NCI-H1694 treated with DMSO at 0.1 percent for 48 hours (cell line): ENCODE results near the gene DNPH1.

Experiments used
- DNase-seq: peaks from one replicate; lab custom pipeline; 2025; lab: John Stamatoyannopoulos, UW

DNPH1 gene

DNA sequence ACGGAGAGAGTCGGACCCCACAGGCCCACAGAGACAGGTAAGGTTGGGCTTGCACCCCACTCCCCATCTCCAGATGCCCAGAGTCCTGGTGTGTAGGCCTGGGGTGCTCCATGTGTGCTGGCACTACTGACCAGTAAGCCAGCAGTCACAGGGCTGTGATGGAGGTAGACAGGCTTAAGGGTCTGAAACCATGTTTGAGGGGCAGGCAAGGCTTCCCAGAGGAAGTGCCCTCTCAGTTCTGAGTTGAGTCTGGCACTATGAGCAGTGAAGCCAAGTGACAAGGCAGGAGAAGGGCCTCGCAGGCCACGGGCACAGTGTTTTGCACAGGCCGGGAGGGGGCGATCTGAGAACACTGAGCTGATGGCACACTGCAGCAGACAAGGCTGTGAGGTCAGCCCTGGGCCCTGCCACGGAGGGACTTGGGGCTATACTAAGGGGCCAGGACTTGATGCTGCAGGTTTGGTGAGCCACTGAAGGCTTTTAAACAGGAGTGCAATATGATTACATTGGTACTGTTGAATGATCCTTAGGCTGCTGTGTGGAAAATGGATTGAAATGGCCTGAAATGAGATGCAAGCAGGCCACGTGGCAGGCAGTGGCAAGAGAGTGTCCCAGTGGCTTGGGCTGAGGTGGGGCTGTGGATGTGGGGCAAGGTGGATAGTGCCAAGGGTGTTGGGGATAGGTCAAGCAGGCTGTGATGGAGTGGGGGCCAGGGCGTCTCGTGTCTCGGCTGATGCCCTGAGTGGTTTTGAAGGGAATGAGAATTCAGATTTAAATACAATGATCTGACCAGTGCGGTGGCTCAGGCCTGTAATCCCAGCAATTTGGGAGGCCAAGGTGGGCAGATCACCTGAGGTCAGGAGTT lies 34.3 kb upstream of the DNPH1 start:
- DNase-seq, result peak; percentile 31

DNA sequence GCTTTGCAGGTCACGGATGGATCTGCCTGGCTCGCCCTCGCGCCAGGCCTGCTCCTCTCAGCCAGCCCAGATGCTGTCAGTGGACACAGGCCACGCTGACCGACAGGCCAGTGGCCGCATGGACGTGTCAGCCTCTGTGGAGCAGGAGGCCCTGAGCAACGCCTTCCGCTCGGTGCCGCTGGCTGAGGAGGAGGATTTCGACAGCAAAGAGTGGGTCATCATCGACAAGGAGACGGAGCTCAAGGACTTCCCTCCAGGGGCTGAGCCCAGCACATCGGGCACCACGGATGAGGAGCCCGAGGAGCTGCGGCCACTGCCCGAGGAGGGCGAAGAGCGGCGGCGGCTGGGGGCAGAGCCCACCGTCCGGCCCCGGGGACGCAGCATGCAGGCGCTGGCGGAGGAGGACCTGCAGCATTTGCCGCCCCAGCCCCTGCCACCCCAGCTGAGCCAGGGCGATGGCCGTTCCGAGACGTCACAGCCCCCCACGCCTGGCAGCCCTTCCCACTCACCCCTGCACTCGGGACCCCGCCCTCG lies 33.6 kb upstream of the DNPH1 start:
- DNase-seq, result no peak

DNA sequence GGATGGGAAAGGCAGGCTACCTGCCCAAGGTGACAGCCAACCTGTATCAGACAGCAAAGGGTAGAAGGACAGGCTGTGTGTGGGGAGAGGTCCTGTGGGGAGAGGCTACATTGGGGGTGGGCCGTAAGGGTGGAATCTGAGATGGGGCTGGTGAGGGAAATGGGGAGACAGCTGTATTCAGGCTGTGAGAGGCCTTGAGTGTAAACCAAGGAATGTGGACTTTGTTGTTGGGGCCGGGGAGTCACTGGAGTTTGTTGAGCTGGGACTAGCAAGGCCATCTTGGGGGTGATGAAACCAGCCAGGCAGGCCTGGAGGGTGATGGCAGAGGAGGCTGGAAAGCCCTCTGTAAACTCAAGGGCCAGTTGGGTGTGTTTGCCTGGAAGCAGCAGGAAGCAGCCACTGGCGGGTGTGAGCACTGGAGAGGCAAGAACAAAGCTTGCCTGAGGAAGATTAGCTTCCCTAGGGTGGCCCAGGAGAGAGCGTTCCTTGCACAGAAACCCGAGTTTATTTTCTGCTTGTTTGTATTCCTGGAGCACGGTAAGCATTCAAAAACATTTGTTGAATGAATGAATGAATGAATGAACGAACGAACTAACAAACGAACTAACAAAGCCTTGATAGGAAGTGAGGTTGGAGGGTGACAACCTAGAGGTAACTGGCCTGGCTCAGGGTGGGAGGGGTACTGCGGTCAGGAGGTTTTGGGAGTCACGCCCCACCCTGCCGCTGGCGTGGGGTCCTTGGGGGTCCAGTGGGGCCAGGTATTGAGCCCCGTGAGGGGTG lies 32.9 kb upstream of the DNPH1 start:
- DNase-seq, result no peak

DNA sequence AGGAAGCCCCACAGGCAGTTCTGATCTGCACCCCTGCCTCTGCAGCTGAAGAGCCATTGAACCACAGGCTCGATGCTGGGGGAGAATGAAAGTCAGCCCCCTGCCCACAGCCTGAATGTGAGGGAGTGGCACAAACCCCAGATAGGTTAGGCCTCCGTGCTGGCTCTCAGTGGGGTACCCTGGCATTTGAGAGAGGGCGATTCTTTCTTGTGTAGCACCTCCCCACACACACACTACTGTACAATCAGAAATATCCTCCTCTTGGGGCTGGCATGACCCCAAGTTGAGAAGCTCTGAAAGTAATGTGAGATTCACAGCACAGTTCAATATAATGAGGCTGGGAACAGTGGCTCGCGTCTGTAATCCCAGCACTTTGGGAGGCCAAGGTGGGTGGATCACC lies 31.9 kb upstream of the DNPH1 start:
- no peak for DNase-seq

DNA sequence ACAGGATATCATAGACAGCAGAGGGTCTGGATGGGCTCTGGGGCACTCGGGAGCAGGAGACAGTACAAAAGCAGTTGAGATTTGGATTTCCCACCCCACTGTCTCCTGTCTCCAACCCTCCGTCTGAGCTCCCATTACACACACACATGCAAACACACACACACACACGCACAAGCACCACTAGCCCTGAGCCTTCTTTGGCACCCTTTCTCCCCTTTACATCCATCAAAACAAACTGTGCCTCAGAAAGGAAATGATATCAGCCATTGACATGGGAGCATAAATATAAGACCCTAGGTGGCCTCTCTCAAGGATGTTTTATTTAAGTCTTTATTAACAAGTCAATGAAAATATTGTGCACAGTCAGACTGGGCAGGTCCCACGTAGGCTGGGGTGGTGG lies 31.5 kb upstream of the DNPH1 start:
- no peak for DNase-seq

DNA sequence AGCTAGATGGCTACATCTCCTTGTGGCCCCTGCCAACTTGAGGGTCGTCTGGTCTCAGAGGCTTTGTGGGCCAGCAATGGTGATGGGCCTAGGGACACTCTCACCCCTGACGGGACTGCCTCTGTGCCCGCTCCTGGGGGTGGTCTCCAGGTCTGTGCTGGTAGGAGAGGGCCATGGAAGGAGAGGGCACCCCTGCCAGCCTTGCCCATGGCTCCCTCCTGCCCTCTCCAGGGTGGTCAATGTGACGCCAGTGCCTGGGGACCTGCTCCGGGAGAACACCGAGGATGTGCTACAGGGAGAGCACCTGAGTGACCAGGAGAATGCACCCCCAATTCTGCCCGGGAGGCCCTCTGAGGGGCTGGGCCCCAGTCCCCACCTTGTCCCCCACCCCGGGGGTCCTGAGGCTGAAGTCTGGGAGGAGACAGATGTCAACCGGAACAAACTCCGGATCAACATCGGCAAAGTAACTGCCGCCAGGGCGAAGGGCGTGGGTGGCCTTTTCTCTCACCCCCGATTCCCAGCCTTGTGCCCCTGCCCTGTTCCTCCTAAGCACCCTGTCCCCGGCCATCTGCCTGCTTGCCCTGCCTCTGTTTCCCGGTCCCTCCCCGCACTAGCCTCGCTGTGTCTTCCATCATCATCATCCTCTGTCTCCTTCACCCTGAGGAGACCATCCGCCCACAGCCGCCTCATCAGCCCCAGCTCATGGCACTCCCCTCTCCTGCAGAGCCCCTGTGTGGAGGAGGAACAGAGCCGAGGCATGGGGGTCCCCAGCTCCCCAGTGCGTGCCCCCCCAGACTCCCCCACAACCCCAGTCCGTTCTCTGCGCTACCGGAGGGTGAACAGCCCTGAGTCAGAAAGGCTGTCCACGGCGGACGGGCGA lies 29.8 kb upstream of the DNPH1 start:
- DNase-seq, result no peak

DNA sequence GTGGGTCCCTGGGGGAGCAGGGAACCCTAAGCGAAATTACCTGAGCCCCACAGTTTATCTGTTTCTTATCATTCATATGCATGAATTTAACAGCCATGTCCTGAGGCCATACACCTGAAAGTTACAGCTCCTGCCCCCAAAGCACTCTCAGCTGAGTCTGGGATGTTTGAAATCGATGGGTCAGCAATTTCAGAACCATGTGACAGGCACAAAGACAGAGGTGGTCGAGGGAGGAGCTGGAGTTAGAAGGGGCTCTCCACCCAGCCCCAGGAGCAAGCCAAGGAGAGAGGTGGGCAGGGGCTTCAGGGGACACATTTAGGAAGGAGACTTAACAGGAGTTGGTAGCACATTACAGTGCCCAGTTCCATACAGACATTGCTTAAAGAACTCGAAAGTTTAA lies 28.9 kb upstream of the DNPH1 start:
- DNase-seq, result no peak

DNA sequence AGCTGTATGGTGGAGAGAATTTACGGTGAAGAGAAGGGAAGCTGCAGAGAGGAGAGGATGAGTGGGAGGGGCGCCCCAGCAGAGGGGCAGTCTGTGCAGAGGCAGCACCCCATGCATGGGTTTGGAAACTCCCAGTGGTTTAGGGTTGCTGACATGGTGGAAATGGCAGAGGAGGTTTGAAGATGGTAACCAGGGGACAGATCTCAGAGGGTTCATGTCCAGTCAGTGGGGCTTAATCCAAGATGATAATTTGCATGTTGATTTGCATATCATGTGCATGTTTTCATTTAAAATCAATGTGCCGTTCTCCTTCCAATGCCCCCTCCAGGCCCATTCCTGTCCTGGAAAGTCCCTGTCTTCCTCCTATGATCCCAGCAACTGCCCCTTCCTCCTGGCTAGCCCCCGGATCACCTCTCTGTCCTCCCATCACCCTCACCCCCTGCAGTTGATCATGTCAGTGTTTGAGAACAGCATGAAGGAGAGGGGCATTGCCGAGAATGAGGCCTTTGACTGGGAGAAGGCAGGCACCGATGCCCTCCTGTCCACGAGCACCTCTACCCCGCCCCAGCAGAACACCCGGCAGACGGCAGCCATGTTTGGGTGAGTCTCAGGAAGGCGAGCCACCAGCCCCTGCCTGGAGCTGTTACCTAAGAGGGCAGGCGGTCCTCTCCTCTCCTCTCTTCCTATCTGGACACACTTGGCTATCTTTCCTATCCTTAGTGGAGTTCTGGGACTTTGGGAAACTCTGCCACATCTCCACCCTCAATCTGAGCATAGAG lies 28.3 kb upstream of the DNPH1 start:
- no peak for DNase-seq

DNA sequence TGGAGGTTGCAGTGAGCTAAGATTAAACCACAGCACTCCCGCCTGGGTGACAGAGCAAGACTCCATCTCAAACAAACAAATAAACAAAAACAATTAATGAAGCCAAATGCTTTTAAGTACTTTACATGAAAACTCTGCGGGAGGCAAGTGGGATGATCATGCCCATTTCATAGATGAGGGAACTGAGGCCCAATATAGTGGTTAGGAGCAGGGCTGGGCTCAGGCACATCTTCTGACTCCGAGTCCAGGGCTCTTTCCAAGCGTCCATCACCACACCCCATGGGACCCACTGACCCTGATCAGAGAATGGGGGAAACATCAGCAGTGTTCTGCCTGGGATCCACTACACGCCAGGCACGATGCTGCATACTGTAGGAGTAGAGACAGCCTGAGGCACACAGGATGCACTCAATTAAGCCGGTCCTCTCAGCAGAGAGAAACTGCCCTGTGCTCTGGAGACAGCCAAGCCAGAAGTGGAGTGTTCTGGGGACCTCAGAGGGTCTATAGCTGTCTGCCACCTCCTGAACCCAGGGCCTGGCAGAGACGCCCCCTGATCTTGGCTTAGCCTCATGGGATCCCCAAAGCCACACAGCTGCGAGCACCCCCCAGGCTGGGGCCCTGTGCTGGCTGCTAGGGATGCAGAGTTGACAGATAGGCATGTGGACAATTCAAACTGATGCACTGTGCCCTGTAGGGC lies 27.5 kb upstream of the DNPH1 start:
- DNase-seq, result no peak

DNA sequence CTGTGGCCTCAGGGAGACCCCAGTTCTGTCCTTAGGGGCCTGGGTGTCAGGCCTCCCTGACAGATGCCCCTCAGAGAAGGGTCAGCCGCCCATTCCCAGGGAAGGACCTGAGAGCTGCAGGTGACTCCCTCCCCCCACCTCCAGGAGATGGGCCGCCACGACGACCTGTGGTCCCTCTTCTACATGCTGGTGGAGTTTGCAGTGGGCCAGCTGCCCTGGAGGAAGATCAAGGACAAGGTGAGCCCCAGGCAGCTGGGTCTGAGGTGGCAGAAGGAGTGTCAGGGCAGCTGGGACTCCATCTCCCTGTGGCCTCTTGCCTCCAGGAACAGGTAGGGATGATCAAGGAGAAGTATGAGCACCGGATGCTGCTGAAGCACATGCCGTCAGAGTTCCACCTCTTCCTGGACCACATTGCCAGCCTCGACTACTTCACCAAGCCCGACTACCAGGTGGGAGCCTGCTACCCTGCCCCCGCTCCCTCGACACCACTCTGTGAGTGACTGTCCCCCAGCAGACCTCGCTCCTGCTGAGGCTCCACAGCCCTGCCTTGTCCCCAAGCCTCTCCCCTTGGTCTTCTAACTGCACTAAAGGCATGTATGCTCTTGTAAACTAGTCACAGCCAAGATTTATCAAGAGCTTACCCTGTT lies 26.2 kb upstream of the DNPH1 start:
- DNase-seq, result no peak

DNA sequence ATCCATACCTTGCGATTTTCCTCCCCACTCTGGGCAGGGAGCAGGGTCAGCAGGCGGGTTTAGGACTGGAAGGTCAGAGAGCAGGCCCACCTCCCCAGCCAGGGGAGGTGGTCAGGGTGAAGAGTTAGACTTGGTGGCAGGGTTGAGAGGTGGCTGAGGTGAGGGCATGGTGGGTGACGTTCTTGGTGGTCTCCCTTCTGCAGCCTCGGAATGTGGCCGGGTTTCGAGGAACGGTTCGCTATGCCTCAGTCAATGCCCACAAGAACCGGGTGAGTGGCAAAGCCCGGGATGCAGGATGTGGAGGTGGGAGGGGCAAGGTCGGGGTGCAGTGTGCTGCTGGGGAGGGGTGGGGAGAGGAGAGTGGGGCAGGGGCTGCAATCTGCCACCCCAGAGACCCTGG lies 25.6 kb upstream of the DNPH1 start:
- no peak for DNase-seq

DNA sequence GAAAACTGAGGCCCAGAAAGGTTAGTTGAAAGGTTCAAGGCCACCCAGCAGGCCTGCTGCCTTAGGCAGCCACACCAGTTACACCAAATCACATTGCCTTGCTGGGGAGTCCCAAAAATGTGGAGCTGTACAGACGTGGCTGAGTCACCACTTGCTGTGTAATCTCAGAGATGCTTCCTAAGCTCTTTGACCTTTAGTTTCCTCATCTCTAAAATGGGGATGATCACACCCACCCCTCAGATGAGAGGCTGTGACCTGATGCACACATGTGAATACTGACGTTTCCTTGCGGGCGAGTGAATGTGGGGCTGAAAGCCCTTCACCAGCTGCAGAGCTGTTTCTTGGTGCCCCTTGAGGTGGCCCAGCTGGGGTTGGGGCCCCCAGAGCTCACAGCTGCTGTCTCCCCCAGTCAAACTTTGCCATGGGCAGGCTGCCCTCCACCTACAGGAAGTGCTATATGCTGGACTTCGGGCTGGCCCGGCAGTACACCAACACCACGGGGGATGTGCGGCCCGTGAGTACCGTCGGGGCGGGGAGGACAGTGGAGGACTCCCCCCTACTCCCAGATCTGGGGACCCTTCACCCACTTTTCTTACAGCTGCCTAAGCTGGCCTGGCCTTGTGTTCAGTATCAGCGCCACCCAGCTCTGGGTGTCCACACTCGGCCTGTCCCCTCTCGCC lies 25.0 kb upstream of the DNPH1 start:
- no peak for DNase-seq

DNA sequence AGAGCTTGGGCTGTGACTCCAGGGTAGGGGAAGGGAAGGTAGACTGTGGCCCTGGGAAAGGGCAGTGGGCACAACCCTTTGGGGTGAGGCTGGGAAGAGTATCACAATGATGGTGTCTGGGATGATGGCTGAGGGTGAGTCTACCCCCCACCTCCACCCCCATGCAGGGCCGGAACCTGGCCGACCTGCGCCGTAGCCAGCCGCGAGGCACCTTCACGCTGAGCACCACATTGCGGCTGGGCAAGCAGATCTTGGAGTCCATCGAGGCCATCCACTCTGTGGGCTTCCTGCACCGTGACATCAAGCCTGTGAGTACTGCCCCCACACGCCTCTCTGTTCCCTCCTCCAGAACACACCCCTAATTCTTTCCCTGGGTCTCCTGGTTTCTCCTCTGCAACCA lies 24.1 kb upstream of the DNPH1 start:
- no peak for DNase-seq

DNA sequence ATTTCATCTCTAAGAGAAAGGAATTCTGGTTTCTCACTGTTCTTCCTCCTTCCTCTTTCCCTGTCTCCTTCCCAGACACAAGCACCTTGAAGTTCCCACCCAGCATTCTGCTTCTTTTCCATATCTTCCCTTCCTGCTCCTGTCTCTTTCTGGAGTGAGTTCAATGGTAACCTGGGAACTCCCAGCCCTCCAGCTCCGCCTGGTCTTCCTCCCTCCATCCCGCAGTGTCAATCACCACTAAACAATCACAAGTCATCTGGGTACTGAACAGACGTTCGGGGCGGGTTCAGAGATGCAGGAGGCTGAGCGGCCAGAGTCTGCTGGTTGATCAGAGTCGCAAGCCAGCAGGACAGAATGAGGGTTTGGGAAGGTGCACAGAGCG lies 21.7 kb upstream of the DNPH1 start:
- DNase-seq, result peak; percentile 68

DNA sequence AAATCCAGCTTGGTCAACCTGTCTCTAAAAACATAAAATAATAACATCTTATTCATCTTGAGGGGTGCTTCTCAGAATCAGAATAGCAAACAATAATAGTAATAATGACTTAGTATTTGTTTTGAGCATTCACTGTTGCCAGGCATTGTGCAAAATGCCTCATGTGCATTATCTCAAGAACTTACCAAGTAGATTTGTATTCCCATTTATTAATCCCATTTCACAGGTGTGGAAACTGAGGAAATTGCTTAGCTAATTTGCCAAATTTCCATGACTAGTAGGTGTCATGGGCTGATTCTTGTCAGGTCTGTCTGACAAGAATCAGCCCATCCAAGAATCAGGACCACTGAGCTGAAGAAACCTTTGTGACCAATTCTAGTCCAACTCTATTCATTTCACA lies 19.5 kb upstream of the DNPH1 start:
- no peak for DNase-seq

DNA sequence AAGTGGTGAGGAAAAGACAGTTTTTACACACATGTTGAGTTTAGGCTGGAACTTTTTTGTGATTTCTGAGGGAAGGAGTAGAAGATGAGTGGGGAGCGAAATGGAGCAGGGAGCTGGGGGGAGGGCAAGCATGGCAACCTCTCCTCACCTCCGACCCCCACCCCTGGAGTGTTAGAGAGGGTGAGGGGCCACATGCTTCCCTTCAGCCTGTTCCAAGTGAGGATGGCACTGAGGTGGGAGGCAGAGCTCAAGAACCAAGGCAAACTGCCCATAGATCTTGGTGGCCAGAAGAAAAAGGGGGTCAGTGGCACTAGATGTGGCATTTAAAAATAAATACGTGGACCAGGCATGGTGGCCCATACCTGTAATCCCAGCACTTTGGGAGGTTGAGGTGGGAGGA lies 18.8 kb upstream of the DNPH1 start:
- DNase-seq, result no peak

DNA sequence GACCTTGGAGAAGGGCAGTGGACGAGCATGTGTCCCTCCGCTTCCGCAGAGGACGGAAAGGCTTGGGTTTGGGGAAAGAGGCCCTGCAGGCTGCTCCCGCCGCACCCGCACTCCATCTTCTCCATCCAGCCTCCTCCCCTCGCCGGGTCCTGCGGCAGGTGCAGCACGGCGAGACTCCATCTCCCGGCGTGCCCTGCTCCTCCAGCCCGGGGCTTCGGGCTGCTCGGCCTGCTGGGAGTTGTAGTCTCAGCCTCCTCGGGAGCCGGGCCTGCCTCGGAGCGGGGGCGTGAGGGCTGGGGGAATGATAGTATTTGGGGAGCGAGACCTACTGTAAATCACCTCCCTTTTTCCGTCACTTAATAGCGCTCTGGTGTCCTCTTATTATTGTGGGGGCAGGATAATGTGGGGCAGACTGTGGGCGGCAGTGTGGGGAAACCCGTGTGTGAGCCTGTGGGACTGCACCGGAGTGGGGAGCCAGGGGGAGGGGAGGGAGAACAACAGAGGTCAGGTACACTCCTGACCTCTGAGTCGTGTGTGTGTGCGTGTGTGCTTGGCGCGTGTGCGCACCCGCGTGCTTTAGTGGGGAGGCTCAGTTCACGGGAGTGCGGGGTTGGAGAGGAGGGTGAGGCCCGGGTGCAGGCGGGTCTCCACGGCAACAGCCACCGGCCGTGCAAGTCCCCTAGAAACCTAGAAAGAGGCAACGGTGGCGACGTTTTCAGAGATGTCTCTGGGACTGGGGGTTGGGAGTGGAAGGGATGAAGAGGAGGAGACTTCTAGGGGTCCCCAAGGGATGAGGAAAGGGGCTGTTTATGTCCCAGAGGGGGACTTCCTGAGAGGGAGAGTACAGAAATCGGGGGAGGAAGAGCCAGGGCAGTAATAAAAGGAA lies 18.1 kb upstream of the DNPH1 start:
- peak; percentile 21 for DNase-seq

DNA sequence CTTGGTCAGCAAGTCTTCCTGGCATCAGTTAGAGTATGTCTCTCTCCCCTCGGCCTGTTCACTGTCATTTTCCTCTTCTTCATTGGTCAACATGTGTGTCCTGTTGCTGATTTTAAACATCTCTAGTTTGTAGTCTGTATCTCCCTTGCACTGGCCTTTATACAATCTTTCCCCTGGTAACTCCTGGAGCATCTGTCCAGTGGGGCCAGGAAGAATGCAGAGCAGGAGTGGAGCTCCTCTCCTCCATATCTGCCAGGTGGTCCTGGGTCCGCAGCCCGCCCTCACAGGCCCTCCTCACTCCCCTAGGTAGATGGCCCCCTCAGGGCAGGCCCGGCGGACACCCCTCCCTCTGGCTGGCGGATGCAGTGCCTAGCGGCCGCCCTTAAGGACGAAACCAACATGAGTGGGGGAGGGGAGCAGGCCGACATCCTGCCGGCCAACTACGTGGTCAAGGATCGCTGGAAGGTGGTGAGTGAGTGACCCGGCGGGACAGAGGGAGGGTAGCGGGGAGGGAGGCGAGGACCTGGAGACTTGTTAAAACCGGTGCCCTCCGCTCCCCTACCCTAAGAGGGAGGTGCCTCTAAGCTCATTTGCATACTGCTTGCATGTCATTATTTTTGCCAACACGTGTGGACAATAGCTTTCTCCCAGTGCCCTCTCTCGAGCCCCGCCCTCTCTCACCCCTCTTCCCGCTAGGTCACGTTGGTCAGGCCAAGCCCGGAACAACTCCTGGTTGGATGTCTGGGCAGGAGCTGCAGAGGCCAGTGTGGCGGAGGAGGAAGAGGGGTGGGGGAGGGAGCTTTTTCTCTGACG lies 17.2 kb upstream of the DNPH1 start:
- no peak for DNase-seq
